Duodenal mucosa (tissue), 2 donors: ENCODE measurements around the gene HYDIN.

Experiments used
- H3K27ac ChIP-seq: one replicate; pipeline ENCODE4 v1.7.0; 2013; ENCODE audit warnings: low read depth, low read length
- H3K27me3 ChIP-seq, 2 donors: one replicate each; pipeline ENCODE4 v1.7.0; 2013; ENCODE audit warnings: low read length in 2 of 2, control low read depth in 1 of 2; ENCODE audit not compliant: insufficient read depth in 2 of 2, control insufficient read depth in 1 of 2
- H3K36me3 ChIP-seq, 2 donors: one replicate each; pipeline ENCODE4 v1.7.0; 2013; ENCODE audit warnings: low read length in 2 of 2, control low read depth in 1 of 2; ENCODE audit not compliant: insufficient read depth in 2 of 2, control insufficient read depth in 1 of 2
- H3K4me1 ChIP-seq, 2 donors: one replicate each; pipeline ENCODE4 v1.7.0; 2013; ENCODE audit warnings: low read length in 2 of 2, control low read depth in 1 of 2; ENCODE audit not compliant: insufficient read depth in 2 of 2, control insufficient read depth in 1 of 2
- H3K4me3 ChIP-seq, 2 donors: one replicate each; pipeline ENCODE4 v1.7.0; 2013; ENCODE audit warnings: low read length in 2 of 2, low read depth in 1 of 2
- H3K9ac ChIP-seq, 2 donors: one replicate each; pipeline ENCODE4 v1.7.0; 2013; ENCODE audit warnings: low read length in 2 of 2, low read depth in 1 of 2
- H3K9me3 ChIP-seq, 2 donors: one replicate each; pipeline ENCODE4 v1.7.0; 2013; ENCODE audit warnings: low read length in 2 of 2, control low read depth in 1 of 2; ENCODE audit not compliant: control insufficient read depth in 1 of 2

Gene HYDIN

GRCh38 chr16:70809392-70810060, 421.0 kb downstream of the HYDIN start:
- Histone ChIP-seq H3K27ac (no peak overlapping the region), H3K36me3 (no peaks in the 10 kb centered on the region), H3K27me3 (peaks cover 0 to 7% of the 10 kb centered on the region in 2 donors), H3K4me3 (no peak overlapping the region), H3K9ac (no peak overlapping the region), H3K9me3 (no peaks in the 10 kb centered on the region), H3K4me1 (no peaks in the 10 kb centered on the region)

- H3K27me3 ChIP-seq, result peaks cover 0 to 7% of the 10 kb centered on the region in 2 donors
- H3K27ac ChIP-seq, result no peak overlapping the region
- peaks cover 0 to 3% of the 10 kb centered on the region in 2 donors for H3K9me3 ChIP-seq
- H3K9ac ChIP-seq, result no peak overlapping the region
- H3K4me3 ChIP-seq, result no peak overlapping the region
- no peaks in the 10 kb centered on the region for H3K4me1 ChIP-seq
- no peaks in the 10 kb centered on the region for H3K36me3 ChIP-seq
These were observed 422.2 kb downstream of the HYDIN start for GRCh38 chr16:70808371-70808770.

GRCh38 chr16:70805787-70806186, 424.7 kb downstream of the HYDIN start:
- H3K9ac ChIP-seq, result no peak overlapping the region
- peaks cover 0 to 3% of the 10 kb centered on the region in 2 donors for H3K4me1 ChIP-seq
- H3K9me3 ChIP-seq, result peaks cover 0 to 3% of the 10 kb centered on the region in 2 donors
- H3K27ac ChIP-seq, result no peak overlapping the region
- H3K4me3 ChIP-seq, result no peak overlapping the region
- H3K27me3 ChIP-seq, result peaks cover 0 to 7% of the 10 kb centered on the region in 2 donors
- no peaks in the 10 kb centered on the region for H3K36me3 ChIP-seq

DNA sequence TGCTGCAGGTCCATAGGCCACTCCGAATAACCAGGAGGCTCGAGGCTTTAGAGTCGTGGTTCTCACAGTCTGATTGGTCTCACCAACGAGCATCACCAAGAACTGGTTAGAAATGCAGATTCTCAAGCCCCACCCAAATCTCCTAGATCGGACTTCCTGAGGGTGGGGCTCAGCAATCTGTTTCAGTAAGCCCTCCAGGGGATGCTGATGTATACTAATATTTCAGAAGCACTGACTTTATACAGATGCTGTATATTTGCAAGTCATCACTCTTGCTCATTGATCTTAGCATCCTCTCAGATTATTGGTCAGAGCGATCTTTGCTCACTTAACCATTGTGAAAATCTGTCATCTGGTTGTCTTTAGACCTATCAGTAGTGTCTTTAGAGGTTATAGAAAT, 425.1 kb downstream of the HYDIN start:
- H3K4me3 ChIP-seq, result no peak overlapping the region
- no peaks in the 10 kb centered on the region for H3K36me3 ChIP-seq
- H3K9ac ChIP-seq, result no peak overlapping the region
- H3K9me3 ChIP-seq, result peaks cover 0 to 3% of the 10 kb centered on the region in 2 donors
- peaks cover 1 to 5% of the 10 kb centered on the region in 2 donors for H3K4me1 ChIP-seq
- H3K27ac ChIP-seq, result no peak overlapping the region
- peaks cover 0 to 7% of the 10 kb centered on the region in 2 donors for H3K27me3 ChIP-seq

DNA sequence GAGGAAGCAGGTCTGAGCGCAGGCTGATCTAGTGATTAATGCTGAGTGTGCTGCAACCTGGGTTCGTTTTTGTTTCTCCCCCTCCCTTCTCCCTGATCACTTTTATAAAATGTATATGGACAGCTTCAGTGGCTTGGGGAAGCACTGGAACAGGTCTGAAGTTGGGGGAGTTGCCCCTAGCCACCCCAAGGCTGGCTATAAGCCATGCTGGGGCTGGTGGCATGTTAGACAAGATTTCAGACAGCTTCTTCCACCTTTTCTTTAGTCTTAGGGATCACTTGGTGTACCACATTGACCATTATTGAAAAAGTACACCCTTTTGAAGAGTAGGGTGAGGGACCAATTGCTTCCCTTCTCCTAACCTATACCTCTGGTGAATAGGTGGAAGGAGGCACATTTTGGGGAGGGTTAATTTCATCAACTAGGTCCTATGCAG, 425.8 kb downstream of the HYDIN start:
- no peak overlapping the region for H3K9ac ChIP-seq
- peaks cover 5 to 12% of the 10 kb centered on the region in 2 donors for H3K4me1 ChIP-seq
- no peak overlapping the region for H3K4me3 ChIP-seq
- H3K9me3 ChIP-seq, result peaks cover 0 to 3% of the 10 kb centered on the region in 2 donors
- no peaks in the 10 kb centered on the region for H3K36me3 ChIP-seq
- H3K27me3 ChIP-seq, result peaks cover 0 to 7% of the 10 kb centered on the region in 2 donors
- no peak overlapping the region for H3K27ac ChIP-seq

DNA sequence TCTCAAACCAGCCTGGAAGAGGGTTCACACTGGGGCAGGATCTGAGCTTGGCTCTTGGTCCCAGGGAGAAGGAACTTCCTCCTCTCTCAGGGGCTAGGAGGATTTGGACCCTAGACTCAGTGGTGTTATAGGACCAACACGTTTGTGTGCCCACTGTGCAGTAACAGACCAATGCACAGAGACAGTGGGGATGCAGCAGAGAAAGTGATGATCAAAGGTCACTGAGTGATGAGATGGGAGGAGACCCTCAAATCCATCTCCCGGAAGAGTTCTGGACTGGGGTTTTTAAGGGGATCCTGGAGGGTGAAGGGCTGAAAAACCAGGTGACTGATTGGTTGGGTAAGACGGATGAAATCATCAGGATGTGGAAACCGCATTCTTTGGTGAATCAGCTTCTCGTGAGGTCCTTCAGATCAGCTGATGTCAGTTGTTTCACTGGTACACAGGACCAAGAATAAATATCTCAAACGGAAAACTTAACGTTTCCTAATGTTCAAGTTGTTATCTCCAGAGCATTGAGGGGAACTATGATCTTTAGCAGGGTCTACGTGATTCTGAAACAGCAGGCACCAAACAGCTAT, 426.3 kb downstream of the HYDIN start:
- no peak overlapping the region for H3K9ac ChIP-seq
- no peak overlapping the region for H3K27ac ChIP-seq
- peaks cover 8 to 17% of the 10 kb centered on the region in 2 donors for H3K4me1 ChIP-seq
- H3K4me3 ChIP-seq, result no peak overlapping the region
- H3K9me3 ChIP-seq, result peaks cover 0 to 3% of the 10 kb centered on the region in 2 donors
- peaks cover 0 to 7% of the 10 kb centered on the region in 2 donors for H3K27me3 ChIP-seq
- no peaks in the 10 kb centered on the region for H3K36me3 ChIP-seq

DNA sequence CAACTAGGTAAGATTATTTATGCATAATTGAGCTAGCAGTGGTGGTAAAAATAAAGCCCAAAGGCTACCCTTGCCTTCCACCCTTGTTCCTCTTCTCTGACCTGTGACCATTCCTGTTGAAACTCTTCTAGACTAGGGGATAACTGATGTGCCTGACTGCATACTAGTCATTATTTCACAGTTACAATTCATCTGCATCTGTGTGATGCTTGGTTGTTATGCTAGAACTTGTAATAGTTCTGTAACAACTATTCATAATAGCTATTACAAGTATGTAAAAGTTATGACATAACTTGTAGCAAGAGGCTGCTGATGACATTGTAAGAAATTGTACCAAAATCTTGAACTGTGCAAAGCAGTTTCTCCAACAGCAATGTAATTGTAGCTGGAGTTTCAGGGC, 427.2 kb downstream of the HYDIN start:
- H3K27me3 ChIP-seq, result peaks cover 0 to 7% of the 10 kb centered on the region in 2 donors

GRCh38 chr16:70801611-70802010, 428.9 kb downstream of the HYDIN start:
- Histone ChIP-seq H3K36me3 (no peaks in the 10 kb centered on the region), H3K4me1 (peaks cover 12 to 22% of the 10 kb centered on the region in 2 donors), H3K9ac (no peak overlapping the region), H3K27ac (no peak overlapping the region), H3K27me3 (no peaks in the 10 kb centered on the region), H3K9me3 (peaks cover 0 to 3% of the 10 kb centered on the region in 2 donors), H3K4me3 (peak overlapping the region in 1 of 2 donors; percentile 98)

More for the DNA sequence above, 427.2 kb downstream of the HYDIN start:
- peaks cover 0 to 3% of the 10 kb centered on the region in 2 donors for H3K9me3 ChIP-seq
- no peaks in the 10 kb centered on the region for H3K36me3 ChIP-seq
- peaks cover 12 to 22% of the 10 kb centered on the region in 2 donors for H3K4me1 ChIP-seq
- no peak overlapping the region for H3K4me3 ChIP-seq
- no peak overlapping the region for H3K27ac ChIP-seq
- no peak overlapping the region for H3K9ac ChIP-seq

DNA sequence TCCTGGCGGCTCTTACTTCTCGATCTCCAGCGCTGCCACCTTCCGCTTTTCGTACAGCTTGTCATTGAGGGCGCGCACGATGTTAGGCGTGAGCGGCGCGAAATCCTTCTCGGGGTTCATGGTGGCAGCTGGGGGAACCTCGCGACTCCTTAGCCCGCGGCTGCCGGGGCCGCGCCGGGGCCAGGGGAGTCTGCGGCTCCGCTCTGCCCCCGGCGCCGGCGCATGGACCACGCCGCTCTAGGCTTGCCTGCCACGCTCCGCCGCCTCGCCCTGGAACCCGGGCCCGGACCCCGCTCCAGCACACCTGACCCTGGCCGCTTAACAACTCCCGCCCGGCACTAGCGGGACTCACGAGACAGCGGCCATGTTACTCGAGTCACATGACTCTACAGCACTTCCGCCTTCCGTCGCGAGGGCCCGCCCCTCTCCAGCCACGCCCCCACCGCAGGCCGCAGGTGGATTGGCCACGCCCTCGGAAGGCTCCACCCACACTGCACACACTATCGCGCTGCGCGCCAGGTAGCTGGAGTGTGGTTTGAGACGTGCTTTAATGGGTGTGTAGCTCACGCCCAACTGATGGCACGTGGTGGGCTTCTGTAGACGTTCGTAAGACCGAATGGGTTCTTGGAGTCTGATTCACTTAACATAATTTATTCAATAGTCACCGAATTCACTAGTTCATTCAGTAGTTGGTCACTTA, 429.6 kb downstream of the HYDIN start, which contains the start of gene VAC14:
VAC14 (minus strand) TSS at position 378 of the 700 bp plus-strand sequence; CDS start at position 120, 258 bp downstream.
- Histone ChIP-seq H3K9ac (peak within 1 kb of the TSS; percentile 71 to 91), H3K27ac (no peak within 1 kb of the TSS), H3K36me3 (no peaks in the 10 kb centered on the region), H3K9me3 (peaks cover 0 to 3% of the 10 kb centered on the region in 2 donors), H3K27me3 (no peaks in the 10 kb centered on the region), H3K4me3 (peak within 1 kb of the TSS; percentile 95 to 98), H3K4me1 (peaks cover 12 to 22% of the 10 kb centered on the region in 2 donors)

DNA sequence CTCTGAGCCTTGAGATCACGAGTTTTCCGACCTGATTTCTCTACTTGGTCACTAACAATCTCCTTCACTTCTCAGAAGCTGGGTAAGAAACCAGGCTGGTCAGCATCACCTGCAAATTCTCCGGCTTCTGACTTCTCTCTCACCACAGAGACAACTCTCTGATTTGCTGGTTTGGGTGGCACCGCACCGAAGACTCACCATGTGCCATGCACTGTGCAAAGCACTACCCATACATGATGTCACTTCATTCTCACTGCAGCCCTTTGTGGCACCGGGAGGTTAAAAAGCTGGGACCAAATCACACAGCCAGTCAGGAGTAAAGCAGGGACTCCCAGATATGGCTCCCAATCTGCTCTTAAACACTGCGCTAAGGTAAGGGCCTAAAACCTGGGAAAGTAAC, 430.2 kb downstream of the HYDIN start:
- Histone ChIP-seq H3K4me3 (peak overlapping the region; percentile 95 to 98), H3K9me3 (peaks cover 0 to 3% of the 10 kb centered on the region in 2 donors), H3K27ac (no peak overlapping the region), H3K9ac (peak overlapping the region; percentile 71 to 91), H3K27me3 (no peaks in the 10 kb centered on the region), H3K36me3 (no peaks in the 10 kb centered on the region), H3K4me1 (peaks cover 12 to 22% of the 10 kb centered on the region in 2 donors)
